Bone marrow (tissue), 2 donors: ENCODE results near the gene PRKRA.
"Not testable (repeated sequence)": the region's sequence is repeated elsewhere in the genome, so short reads cannot be mapped to it uniquely, and the experiment has no call there.

Experiments used
- DNase-seq, 2 donors: peaks; one replicate each; lab custom pipeline; 2025; lab: John Stamatoyannopoulos, UW

PRKRA gene

GRCh38 chr2:178450774-178451525 is at the start of gene PRKRA, which contains the start of gene PJVK:
TSS of gene PRKRA (minus strand) at chr2:178451175. CDS start at chr2:178451030, 145 bp downstream.
TSS of gene PJVK (plus strand) at chr2:178451378. CDS start at chr2:178453410, 2,032 bp downstream.
- peak; percentile 90 to 94 for DNase-seq

DNA sequence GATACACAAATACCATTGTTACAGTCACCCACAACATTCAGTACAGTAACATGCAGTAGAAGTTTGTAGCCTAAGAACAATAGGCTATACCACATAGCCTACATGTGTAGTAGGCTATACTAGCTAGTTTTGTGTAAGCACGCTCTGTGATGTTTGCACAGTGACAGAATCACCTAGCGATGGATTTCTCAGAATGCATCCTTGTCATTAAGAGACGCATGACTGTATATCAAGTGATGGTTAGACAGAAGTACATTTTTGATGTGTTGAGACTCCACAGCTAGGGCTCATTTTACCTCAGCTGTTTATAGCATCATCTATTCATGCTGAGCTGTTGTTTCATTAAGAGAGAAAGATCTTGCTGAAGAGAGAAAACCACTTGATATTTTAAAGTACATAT is 48.7 kb upstream of the PRKRA start:
- DNase-seq: no peak

DNA sequence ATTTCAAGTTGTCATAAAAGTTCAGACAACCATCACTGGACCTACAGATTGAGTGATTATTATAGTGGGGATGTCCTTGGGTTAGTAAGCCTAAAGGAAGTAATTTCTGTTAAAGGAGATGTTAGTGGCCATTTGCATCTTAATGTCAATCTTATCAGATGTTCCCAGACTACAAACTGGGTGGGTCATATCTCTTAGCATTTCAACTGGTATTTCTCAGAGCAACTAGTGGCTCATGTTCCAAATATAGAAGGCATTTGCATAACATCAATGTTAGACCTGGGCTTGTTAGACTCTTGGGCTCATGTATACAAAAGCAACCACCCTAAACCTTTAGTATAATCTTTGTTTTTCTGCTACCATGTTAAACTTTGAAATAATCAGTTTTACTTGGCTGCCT is 47.2 kb upstream of the PRKRA start:
- DNase-seq: no peak

- no peak for DNase-seq
Measured at GRCh38 chr2:178496049-178496448, 45.1 kb upstream of the PRKRA start.

DNA sequence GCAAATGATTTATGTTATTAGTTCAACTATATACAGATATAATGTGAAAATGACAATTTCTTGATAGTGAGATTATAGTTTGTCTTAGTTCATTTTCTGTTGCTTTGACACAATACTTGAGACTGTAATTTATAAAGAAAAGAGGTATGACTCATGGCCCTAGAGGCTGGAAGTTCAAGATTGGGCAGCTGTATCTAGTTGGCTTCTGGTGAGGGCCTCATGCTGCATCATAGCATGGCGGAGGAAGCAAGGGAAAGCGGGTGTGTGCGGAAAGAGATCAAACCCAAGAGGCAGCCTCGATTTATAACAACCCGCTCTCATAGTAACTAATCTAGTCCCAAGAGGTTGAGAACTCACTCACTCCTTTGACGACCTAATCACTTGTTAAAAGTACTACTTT is 40.6 kb upstream of the PRKRA start:
- DNase-seq: no peak

GRCh38 chr2:178485356-178485755 is 34.4 kb upstream of the PRKRA start:
- DNase-seq: no peak

- DNase-seq: no peak
Measured at GRCh38 chr2:178484245-178485041, 33.5 kb upstream of the PRKRA start.

DNA sequence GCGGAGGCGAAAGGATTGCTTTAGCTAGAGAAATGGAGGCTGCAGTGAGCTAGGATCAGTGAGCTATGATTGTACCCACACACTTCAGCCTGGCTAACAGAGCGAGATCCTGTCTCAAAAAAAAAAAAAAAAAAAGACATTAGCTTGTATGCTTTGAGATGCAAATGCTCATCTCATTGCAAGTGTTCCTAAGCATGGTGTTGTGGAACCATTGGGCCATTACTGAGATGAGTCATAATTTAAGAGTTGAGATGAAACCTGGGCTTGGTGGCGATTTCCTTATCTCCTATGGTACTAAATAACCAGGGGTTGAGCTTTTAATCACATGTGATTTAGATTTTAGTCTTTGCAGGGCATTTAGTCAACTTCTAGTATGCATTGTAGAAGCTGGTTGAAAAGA is 31.5 kb upstream of the PRKRA start:
- DNase-seq: no peak

DNA sequence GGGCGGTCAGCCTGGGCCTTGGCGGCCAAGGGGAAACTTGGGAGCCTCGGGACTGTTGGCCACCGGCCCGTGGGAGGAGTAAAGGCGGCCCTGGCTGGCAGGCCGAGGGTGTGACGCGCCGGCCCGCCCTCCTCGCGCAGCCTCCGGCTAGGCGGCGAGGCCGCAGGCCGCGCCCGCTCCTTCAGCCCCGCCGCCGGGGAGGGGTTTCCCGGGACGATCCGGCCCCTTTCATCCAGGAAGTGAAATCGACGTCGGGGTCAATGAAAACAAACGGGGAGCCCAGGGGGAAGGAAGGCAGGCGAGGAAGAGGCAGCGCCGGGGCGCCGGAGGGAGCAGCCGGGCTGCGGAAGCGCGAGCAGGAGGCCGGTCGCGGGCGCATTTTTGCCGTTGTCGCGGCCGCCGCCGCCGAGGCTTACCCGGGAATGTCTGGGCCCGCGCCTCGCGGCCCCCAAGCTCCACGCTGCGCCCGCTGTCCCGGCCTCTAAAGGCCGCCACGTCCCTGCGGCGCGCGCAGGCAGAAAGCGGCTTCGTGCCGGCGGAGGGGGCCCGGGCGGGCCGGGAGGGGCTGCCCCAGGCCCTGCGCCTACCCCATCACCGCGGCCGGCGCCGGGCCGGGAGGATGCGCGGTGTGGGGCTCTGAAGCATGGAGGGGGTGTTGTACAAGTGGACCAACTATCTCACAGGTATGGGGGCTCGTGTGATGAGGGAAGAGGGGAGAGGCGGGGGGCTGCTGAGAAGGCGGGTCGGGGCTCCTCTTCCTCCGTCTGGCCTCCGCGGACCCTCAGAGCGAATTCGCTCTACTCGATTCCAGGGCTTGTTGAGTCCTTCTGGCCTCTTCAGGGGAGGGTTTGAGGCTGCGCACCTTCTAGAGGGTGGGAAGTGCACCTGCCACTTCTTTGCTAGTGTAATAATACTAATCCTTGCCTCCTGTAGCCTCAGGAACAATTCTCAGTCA is 29.5 kb upstream of the PRKRA start, which contains the start of gene PLEKHA3:
Gene PLEKHA3 (plus strand): TSS at position 231 of the 955 bp plus-strand sequence. CDS start 413 bp downstream, at position 644.
- peak; percentile 69 to 90 for DNase-seq

DNA sequence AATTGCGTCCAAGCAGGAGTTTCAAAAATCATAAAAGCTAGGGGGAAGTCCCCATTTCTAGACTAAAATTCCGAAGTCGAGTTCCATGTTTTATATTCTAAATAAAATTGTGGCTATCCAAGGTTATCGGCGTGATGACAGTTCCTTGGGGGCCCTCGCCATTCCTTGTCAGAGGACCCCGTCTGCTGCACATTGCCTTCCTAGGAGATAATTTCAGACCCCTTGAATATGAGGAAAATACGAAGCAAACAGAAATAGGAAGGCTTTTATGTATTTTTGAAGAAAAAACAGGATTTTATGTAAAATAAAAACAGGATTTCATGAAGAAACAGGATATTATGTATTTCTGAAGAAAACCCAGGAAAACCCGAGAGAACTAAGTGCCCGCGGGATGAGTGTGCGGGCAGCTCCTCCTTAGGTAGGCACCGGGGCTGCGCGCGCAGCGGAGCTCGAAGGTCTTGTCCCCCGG is 28.8 kb upstream of the PRKRA start:
- DNase-seq: no peak

GRCh38 chr2:178479275-178479616 is 28.3 kb upstream of the PRKRA start:
- no peak for DNase-seq

GRCh38 chr2:178478439-178479274 is 27.7 kb upstream of the PRKRA start, which contains the start of gene FKBP7:
TSS of gene FKBP7 (minus strand) at chr2:178478600. CDS start at chr2:178478499, 101 bp downstream.
- peak; percentile 51 to 72 for DNase-seq

- no peak for DNase-seq
Measured at GRCh38 chr2:178478130-178478438, 27.1 kb upstream of the PRKRA start.

DNA sequence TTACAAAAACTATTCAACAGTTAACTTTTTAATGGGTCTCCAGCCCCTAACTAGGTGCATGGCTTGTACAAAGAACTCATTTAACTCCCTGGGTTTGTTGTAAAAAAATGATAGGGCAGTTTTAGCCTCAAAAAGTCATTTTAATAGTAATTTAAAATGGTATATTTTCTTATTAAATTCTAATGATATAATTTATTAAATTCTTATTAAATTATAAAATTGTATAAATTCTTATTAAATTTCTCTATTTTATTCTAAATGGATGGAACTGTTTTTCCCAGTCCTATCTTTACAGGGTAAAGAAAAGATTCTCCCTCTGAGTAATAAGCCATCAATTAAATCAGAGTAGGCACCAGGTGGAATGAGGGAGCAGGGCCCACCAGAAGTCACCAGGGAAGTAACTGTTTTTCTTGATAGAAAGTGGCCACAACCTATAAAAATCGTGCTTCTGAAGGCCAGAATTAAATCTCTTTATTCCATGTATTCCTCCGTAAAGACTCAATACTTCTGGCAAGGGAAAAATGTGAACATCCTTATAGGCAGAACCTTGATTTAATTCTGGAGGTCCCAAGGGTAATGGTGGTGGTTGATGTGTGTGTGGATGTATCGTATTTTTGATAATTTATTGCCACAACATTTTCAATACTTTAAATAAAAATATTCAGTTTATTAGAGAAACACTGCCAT is 26.6 kb upstream of the PRKRA start:
- no peak for DNase-seq

- no peak for DNase-seq
Measured at GRCh38 chr2:178476477-178476876, 25.5 kb upstream of the PRKRA start.

- no peak for DNase-seq
Measured at GRCh38 chr2:178474560-178474959, 23.6 kb upstream of the PRKRA start.

GRCh38 chr2:178473931-178474330 is 23.0 kb upstream of the PRKRA start:
- DNase-seq: no peak

GRCh38 chr2:178473373-178473772 is 22.4 kb upstream of the PRKRA start:
- no peak for DNase-seq

DNA sequence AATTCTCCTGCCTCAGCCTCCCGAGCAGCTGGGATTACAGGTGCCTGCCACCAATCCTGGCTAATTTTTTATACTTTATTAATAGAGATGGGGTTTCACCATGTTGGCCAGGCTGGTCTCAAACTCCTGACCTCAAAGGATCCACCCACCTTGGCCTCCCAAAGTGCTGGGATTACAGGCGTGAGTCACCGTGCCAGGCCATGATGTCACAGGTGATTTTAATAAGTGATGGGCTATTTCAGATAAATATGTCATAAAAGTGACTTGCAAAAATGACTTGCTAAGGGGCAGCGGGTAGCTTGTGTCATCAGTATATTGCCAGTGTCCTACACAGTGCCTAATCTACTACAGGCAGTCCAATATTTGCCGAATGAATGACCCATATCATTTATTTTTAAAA is 20.3 kb upstream of the PRKRA start:
- not testable (repeated sequence) for DNase-seq

GRCh38 chr2:178469219-178469849 is 18.4 kb upstream of the PRKRA start:
- DNase-seq: no peak
